PC-9 (cell line): ENCODE results near the gene TLR7.

Experiments used
- EZH2 ChIP-seq: fragments of 200-600 bp; sonication (generic); IDR thresholded peaks from 2 replicates; pipeline ENCODE4 v1.8.0; 2017; ENCODE audit warnings: antibody characterized with exemption, low read depth
- TF ChIP-seq, protein P1 (sequence below): fragments of 200-600 bp; sonication (generic); conservative IDR thresholded peaks from 2 replicates; pipeline ENCODE4 v1.6.1; 2017; ENCODE audit warnings: mixed run types, antibody characterized with exemption, mild to moderate bottlenecking, moderate library complexity

DNA sequence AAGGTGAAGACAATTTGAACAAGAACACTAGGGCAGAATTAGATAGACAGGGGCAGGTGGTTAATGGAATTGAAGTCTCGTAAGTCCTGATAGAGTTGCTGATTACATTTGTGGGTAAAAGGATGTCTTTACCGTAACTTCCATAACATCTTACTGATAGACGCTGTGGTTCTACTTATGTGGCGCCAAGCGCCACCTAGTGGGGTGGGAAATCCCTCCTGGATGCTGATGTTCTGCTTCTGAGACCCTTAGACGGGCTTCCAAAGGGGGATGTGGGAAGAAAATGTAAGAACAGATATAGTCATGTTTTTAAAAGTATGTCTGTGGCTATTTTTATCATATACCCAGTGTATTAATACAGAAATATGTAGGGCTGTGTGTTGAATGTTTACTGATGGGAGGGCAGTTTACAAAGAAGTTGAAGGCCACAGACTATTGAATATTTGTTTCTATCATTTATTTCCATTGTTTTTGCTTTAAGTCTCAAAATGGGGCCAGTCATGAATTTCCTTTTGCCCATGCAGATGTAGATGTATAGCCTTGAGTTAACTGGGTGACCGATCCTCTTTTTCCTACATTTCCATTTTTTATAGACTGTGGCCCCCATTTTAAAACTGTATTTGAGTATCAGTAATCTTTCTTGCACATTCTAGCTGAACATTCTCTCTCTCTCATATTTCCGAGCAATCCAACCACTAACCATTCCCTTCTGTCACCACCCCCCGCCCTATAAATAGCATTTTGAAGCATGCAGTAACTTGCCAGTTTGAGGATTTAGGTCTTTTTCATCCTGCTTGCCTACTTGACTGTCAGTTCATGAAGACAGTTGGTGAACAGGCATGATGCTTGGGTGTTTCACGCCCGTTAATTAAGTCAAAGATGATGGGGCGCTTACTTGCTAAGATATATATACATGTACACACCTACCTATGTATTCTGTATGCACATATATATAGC lies 27.5 kb downstream of the TLR7 start:
- TF ChIP-seq, protein P1, sequence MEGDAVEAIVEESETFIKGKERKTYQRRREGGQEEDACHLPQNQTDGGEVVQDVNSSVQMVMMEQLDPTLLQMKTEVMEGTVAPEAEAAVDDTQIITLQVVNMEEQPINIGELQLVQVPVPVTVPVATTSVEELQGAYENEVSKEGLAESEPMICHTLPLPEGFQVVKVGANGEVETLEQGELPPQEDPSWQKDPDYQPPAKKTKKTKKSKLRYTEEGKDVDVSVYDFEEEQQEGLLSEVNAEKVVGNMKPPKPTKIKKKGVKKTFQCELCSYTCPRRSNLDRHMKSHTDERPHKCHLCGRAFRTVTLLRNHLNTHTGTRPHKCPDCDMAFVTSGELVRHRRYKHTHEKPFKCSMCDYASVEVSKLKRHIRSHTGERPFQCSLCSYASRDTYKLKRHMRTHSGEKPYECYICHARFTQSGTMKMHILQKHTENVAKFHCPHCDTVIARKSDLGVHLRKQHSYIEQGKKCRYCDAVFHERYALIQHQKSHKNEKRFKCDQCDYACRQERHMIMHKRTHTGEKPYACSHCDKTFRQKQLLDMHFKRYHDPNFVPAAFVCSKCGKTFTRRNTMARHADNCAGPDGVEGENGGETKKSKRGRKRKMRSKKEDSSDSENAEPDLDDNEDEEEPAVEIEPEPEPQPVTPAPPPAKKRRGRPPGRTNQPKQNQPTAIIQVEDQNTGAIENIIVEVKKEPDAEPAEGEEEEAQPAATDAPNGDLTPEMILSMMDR = peak; percentile 52
- no peak for TF ChIP-seq EZH2
